Mesendoderm (in vitro differentiated cells): ENCODE measurements around the gene IAPP.

ENCODE experiments used
- DNase-seq: peaks from one replicate; pipeline ENCODE4 v3.0.0; 2013
- H2AK5ac ChIP-seq: 2 replicates; pipeline ENCODE4 v1.6.1; 2013; ENCODE audit warnings: low read length, inconsistent platforms
- H2BK120ac ChIP-seq: 2 replicates; pipeline ENCODE4 v1.6.1; 2013; ENCODE audit warnings: low read depth, mild to moderate bottlenecking, low read length, moderate library complexity, mixed read lengths
- H2BK15ac ChIP-seq: replicated peaks from 2 replicates; pipeline ENCODE4 v1.6.1; 2013; ENCODE audit warnings: low read depth, mild to moderate bottlenecking, moderate library complexity
- H2BK5ac ChIP-seq: 2 replicates; pipeline ENCODE4 v1.6.1; 2013; ENCODE audit warnings: low read length, inconsistent platforms
- H3K18ac ChIP-seq: 2 replicates; pipeline ENCODE4 v1.6.1; 2013; ENCODE audit warnings: mild to moderate bottlenecking, low read length, mixed read lengths
- H3K23ac ChIP-seq: one replicate; pipeline ENCODE4 v1.6.1; 2013; ENCODE audit warnings: low read length
- H3K27ac ChIP-seq: 2 replicates; pipeline ENCODE4 v1.5.1; 2013; ENCODE audit warnings: low read depth, mild to moderate bottlenecking, inconsistent platforms, low read length, moderate library complexity
- H3K27me3 ChIP-seq: 2 replicates; pipeline ENCODE4 v1.6.1; 2013; ENCODE audit warnings: low read length, control low read depth, mild to moderate bottlenecking, inconsistent platforms; ENCODE audit not compliant: insufficient read depth, poor library complexity
- H3K36me3 ChIP-seq: 2 replicates; pipeline ENCODE4 v1.6.1; 2013; ENCODE audit warnings: low read length, inconsistent platforms; ENCODE audit not compliant: control insufficient read depth, insufficient read depth
- H3K4ac ChIP-seq: one replicate; pipeline ENCODE4 v1.6.1; 2013; ENCODE audit warnings: low read depth, mild to moderate bottlenecking, low read length, moderate library complexity
- H3K4me1 ChIP-seq: 2 replicates; pipeline ENCODE4 v1.6.1; 2013; ENCODE audit warnings: low read depth, low read length, inconsistent platforms; ENCODE audit not compliant: control insufficient read depth
- H3K4me2 ChIP-seq: 2 replicates; pipeline ENCODE4 v1.6.1; 2013; ENCODE audit warnings: low read length
- H3K4me3 ChIP-seq: 2 replicates; pipeline ENCODE4 v1.5.1; 2013; ENCODE audit warnings: mild to moderate bottlenecking, low read length
- H3K56ac ChIP-seq: one replicate; pipeline ENCODE4 v1.6.1; 2013; ENCODE audit warnings: low read length
- H3K79me1 ChIP-seq: 2 replicates; pipeline ENCODE4 v1.6.1; 2013; ENCODE audit warnings: low read length, inconsistent platforms
- H3K79me2 ChIP-seq: 2 replicates; pipeline ENCODE4 v1.6.1; 2013; ENCODE audit warnings: mild to moderate bottlenecking, low read length; ENCODE audit not compliant: control insufficient read depth, insufficient read depth
- H3K9ac ChIP-seq: 2 replicates; pipeline ENCODE4 v1.6.1; 2013; ENCODE audit warnings: low read length, inconsistent platforms
- H4K5ac ChIP-seq: one replicate; pipeline ENCODE4 v1.6.1; 2013; ENCODE audit warnings: low read length
- H4K8ac ChIP-seq: one replicate; pipeline ENCODE4 v1.6.1; 2013; ENCODE audit warnings: low read depth, mild to moderate bottlenecking, control low read depth, low read length, moderate library complexity
- WGBS: extraction: QIAGEN DNeasy Blood & Tissue Kit; methylation state at CpG from one replicate; pipeline ENCODE4 v1.1.7; 2013; ENCODE audit warnings: low lambda C conversion rate, missing lambda C conversion rate; ENCODE audit not compliant: insufficient coverage; ENCODE audit errors: extremely low coverage; 5-methylcytosine and 5-hydroxymethylcytosine counted together

IAPP gene

DNA sequence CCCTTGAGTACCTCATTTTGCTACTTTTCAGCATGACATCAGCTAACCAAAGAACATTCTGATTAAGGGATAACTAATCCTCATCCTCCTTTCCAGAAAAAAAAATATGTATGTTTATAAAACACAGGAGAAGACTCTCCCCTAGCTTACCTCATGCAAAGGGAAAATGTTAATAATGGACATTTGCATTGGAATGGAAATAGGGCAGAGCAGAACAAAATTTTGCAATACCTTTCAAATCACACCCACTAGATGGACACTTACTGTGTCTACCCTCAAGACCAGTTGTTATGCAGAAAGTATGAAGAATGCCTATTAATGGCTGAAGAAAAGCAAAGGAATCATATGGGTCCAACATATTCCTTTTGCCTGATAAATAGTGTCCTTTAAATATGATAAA, 29.1 kb upstream of the IAPP start:
- H3K4me2 ChIP-seq = no peak overlapping the region
- no peak for DNase-seq
- no peak overlapping the region for H3K27ac ChIP-seq
- H3K23ac ChIP-seq = no peak overlapping the region
- no peak overlapping the region for H2BK5ac ChIP-seq
- no peak overlapping the region for H4K5ac ChIP-seq
- H2AK5ac ChIP-seq = no peak overlapping the region
- no peak overlapping the region for H3K9ac ChIP-seq
- H2BK15ac ChIP-seq = no peak overlapping the region
- H3K79me1 ChIP-seq = no peaks in the 10 kb centered on the region
- H3K56ac ChIP-seq = no peak overlapping the region
- no peak overlapping the region for H2BK120ac ChIP-seq
- no peak overlapping the region for H3K18ac ChIP-seq
- H3K79me2 ChIP-seq = no peaks in the 10 kb centered on the region
- no peaks in the 10 kb centered on the region for H3K27me3 ChIP-seq
- H3K4me3 ChIP-seq = no peak overlapping the region
- no peaks in the 10 kb centered on the region for H3K36me3 ChIP-seq
- H4K8ac ChIP-seq = no peak overlapping the region
- no peak overlapping the region for H3K4ac ChIP-seq
- H3K4me1 ChIP-seq = no peaks in the 10 kb centered on the region

DNA sequence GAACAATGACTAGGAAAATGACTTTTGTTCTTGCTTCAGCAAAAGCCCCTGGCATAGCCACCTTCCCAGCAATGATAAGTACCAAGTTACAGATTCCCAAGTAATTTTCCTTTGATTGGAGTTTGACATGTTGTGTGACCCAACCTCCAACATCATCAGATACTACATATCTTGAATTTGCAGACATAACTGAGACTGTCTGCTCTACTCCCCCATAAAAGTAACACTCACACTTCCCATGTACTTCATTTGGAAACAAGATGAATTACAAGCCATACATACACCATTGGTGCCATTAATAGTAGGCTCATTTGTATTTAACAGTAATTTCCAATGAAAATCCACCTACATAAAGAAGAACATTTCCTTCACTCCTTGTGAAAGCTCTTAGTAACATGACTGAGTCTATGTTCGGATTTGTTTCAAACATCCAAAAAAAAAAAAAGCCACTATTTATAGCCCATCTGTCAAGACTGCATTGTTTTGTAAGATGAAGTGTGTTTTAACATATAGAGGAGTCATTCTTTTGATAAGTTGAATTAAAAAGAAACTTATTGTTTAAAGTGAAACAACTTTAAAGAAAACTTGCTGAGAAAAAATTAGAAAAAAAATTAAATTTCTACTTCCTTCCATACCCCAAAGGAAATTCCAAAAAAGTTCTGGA, 26.0 kb upstream of the IAPP start:
- no peak overlapping the region for H2BK120ac ChIP-seq
- no peaks in the 10 kb centered on the region for H3K79me1 ChIP-seq
- H3K4ac ChIP-seq = no peak overlapping the region
- WGBS = no CpG with 5 or more reads among the region's 1 CpG
- no peak overlapping the region for H2AK5ac ChIP-seq
- H4K5ac ChIP-seq = no peak overlapping the region
- no peak overlapping the region for H3K4me3 ChIP-seq
- no peak overlapping the region for H3K9ac ChIP-seq
- H2BK15ac ChIP-seq = no peak overlapping the region
- no peaks in the 10 kb centered on the region for H3K4me1 ChIP-seq
- no peak overlapping the region for H3K23ac ChIP-seq
- no peaks in the 10 kb centered on the region for H3K79me2 ChIP-seq
- no peak overlapping the region for H2BK5ac ChIP-seq
- no peak overlapping the region for H3K27ac ChIP-seq
- H4K8ac ChIP-seq = no peak overlapping the region
- H3K4me2 ChIP-seq = no peak overlapping the region
- H3K56ac ChIP-seq = no peak overlapping the region
- H3K27me3 ChIP-seq = no peaks in the 10 kb centered on the region
- no peak overlapping the region for H3K18ac ChIP-seq
- no peak for DNase-seq
- H3K36me3 ChIP-seq = no peaks in the 10 kb centered on the region

DNA sequence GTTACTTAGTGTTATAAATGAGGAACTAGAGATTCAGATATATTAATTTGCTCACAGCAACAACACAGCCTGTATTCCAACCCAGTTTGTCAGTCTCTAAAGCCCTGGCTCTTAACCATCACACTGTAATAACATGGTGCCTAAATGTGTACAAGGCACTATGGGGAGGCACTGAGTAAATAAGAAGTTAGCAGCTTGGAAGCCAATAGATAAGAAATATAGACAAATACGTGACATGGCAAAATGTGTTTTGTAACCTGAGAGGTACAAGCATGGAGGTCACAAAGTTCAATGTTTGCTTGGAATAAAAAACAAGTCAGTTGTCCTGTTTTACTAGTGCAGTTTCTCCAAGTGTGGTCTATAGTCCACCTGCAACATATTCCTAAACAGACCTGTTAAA, 21.7 kb upstream of the IAPP start:
- no peak overlapping the region for H3K4me2 ChIP-seq
- no peaks in the 10 kb centered on the region for H3K27me3 ChIP-seq
- DNase-seq = no peak
- H3K4ac ChIP-seq = no peak overlapping the region
- H3K9ac ChIP-seq = no peak overlapping the region
- no peaks in the 10 kb centered on the region for H3K36me3 ChIP-seq
- no peak overlapping the region for H3K27ac ChIP-seq
- no peak overlapping the region for H3K4me3 ChIP-seq
- H2BK15ac ChIP-seq = no peak overlapping the region
- no peak overlapping the region for H4K5ac ChIP-seq
- H3K4me1 ChIP-seq = no peaks in the 10 kb centered on the region
- no peak overlapping the region for H4K8ac ChIP-seq
- H3K79me1 ChIP-seq = no peaks in the 10 kb centered on the region
- H3K23ac ChIP-seq = no peak overlapping the region
- H2BK120ac ChIP-seq = no peak overlapping the region
- no peaks in the 10 kb centered on the region for H3K79me2 ChIP-seq
- H2AK5ac ChIP-seq = no peak overlapping the region
- H3K18ac ChIP-seq = no peak overlapping the region
- no peak overlapping the region for H2BK5ac ChIP-seq
- H3K56ac ChIP-seq = no peak overlapping the region
- WGBS = no CpG with 5 or more reads among the region's 1 CpG

DNA sequence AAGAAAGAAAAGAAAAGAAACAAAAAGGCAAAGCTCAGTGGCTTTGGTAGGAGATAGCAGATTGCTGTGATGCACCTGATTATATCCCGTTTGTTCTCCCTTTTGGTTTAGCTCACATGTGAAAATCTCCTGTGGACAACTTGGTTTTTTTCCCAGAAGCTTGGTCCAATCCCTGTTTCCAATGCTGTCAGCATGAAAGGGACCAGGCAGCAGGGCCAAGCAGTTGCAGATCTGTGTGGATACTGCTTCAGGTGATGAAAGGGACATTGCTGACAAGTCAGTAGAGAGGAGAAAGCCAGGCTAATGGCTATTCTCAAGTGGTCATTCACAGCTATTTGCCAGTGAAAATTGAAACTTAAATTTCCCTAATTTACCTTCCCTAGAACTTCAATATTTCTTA, 19.2 kb upstream of the IAPP start:
- no peak overlapping the region for H2BK15ac ChIP-seq
- H3K36me3 ChIP-seq = no peaks in the 10 kb centered on the region
- H2AK5ac ChIP-seq = no peak overlapping the region
- H3K79me1 ChIP-seq = no peaks in the 10 kb centered on the region
- no peaks in the 10 kb centered on the region for H3K79me2 ChIP-seq
- no peak overlapping the region for H3K4me2 ChIP-seq
- H2BK120ac ChIP-seq = no peak overlapping the region
- no peak overlapping the region for H3K56ac ChIP-seq
- H3K27ac ChIP-seq = no peak overlapping the region
- H3K4ac ChIP-seq = no peak overlapping the region
- no peaks in the 10 kb centered on the region for H3K27me3 ChIP-seq
- H3K9ac ChIP-seq = no peak overlapping the region
- H3K18ac ChIP-seq = no peak overlapping the region
- no peaks in the 10 kb centered on the region for H3K4me1 ChIP-seq
- no peak for DNase-seq
- no peak overlapping the region for H3K23ac ChIP-seq
- no peak overlapping the region for H2BK5ac ChIP-seq
- no peak overlapping the region for H4K5ac ChIP-seq
- no peak overlapping the region for H3K4me3 ChIP-seq
- no CpG with 5 or more reads among the region's 1 CpG for WGBS
- no peak overlapping the region for H4K8ac ChIP-seq

DNA sequence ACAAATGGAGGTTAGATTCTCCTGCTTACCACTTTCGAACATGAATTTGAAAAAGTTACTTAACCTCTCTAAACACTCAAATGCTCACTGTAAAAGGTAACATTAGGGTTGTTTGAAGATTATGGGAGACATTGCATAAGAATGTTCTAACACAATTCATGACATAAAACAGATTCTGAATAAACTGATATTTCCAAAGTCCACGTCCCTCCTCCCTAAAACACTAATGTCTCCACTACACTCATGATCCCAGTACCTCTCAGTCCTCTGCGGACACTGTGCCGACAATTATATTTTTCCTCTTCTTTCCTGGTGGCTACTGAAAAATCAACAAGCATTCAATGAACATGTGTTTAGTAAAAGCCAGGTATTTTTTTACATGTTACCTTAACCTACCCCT, 18.8 kb upstream of the IAPP start:
- H3K27me3 ChIP-seq = no peaks in the 10 kb centered on the region
- no peaks in the 10 kb centered on the region for H3K36me3 ChIP-seq
- no peak overlapping the region for H3K4me2 ChIP-seq
- no peaks in the 10 kb centered on the region for H3K79me1 ChIP-seq
- no peak overlapping the region for H3K23ac ChIP-seq
- no peak for DNase-seq
- H4K5ac ChIP-seq = no peak overlapping the region
- no peak overlapping the region for H2BK120ac ChIP-seq
- no peaks in the 10 kb centered on the region for H3K4me1 ChIP-seq
- H3K79me2 ChIP-seq = no peaks in the 10 kb centered on the region
- H3K4me3 ChIP-seq = no peak overlapping the region
- H2BK15ac ChIP-seq = no peak overlapping the region
- no peak overlapping the region for H3K56ac ChIP-seq
- no peak overlapping the region for H3K27ac ChIP-seq
- no peak overlapping the region for H2BK5ac ChIP-seq
- no peak overlapping the region for H3K18ac ChIP-seq
- H3K9ac ChIP-seq = no peak overlapping the region
- WGBS = no CpG with 5 or more reads among the region's 4 CpGs
- H2AK5ac ChIP-seq = no peak overlapping the region
- H4K8ac ChIP-seq = no peak overlapping the region
- no peak overlapping the region for H3K4ac ChIP-seq

DNA sequence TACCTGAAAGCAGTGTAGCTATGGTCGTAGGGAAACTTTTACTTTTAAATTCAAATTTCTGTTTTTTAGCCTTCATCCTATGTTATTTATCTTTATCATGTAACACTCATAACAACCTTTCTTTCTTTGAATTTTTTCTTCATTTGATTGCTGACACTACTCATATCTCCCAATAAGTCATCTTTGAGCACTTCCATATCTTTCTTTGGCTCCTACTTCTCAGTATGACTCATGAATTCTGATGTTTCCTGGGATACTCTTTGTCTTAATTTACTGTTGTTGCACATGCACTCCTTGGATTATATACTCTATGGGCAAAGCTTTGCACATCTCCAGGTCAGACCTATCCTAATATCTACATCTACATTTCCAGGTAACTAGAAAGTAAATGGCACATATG, 18.1 kb upstream of the IAPP start:
- H3K79me2 ChIP-seq = no peaks in the 10 kb centered on the region
- no peak overlapping the region for H2BK15ac ChIP-seq
- H3K79me1 ChIP-seq = no peaks in the 10 kb centered on the region
- no peak overlapping the region for H3K27ac ChIP-seq
- no CpG with 5 or more reads among the region's 1 CpG for WGBS
- no peak overlapping the region for H4K5ac ChIP-seq
- no peak for DNase-seq
- no peaks in the 10 kb centered on the region for H3K36me3 ChIP-seq
- no peak overlapping the region for H4K8ac ChIP-seq
- H3K9ac ChIP-seq = no peak overlapping the region
- no peaks in the 10 kb centered on the region for H3K4me1 ChIP-seq
- H3K56ac ChIP-seq = no peak overlapping the region
- no peak overlapping the region for H3K4me2 ChIP-seq
- no peaks in the 10 kb centered on the region for H3K27me3 ChIP-seq
- no peak overlapping the region for H2BK120ac ChIP-seq
- H2AK5ac ChIP-seq = no peak overlapping the region
- H3K18ac ChIP-seq = no peak overlapping the region
- no peak overlapping the region for H2BK5ac ChIP-seq
- no peak overlapping the region for H3K4ac ChIP-seq
- H3K23ac ChIP-seq = no peak overlapping the region
- no peak overlapping the region for H3K4me3 ChIP-seq
